H1 (cell line): ENCODE measurements around the gene BROX. TPM values are rescaled to one million over a fixed set of nuclear protein-coding genes. Genes with fewer than 3 reads are reported as not detected.

Experiments used
- CTCF ChIA-PET: fragments of 300-600 bp; sonication (Branson Sonifier 250); formaldehyde crosslinking; loops from one replicate; lab custom pipeline; 2021; ENCODE audit not compliant: partially characterized antibody; lab: Charles Lee
- POLR2A ChIA-PET: fragments of 300-600 bp; sonication (Branson Sonifier 250); formaldehyde crosslinking; loops from one replicate; lab custom pipeline; 2021; ENCODE audit warnings: inconsistent platforms; ENCODE audit not compliant: partially characterized antibody; lab: Charles Lee
- DNase-seq, 2 experiments: peaks; one replicate each; pipeline versions ENCODE4 v3.0.0 to v3.0.0-alpha.2; 2010 to 2022; ENCODE audit warnings: low spot score in 2 of 2, low read depth in 1 of 2, mixed read lengths in 1 of 2
- FAIRE-seq: peaks from 2 replicates; lab custom pipeline; 2011; peaks lifted over from hg19 to GRCh38; lab: Jason Lieb, UNC
- H2AFZ ChIP-seq: 2 replicates; pipeline ENCODE4 v1.8.1; 2012; ENCODE audit warnings: low read length, inconsistent platforms
- H2AK5ac ChIP-seq: 2 replicates; pipeline ENCODE4 v1.6.1; 2013; ENCODE audit warnings: low read depth, low read length
- H2BK120ac ChIP-seq: replicated peaks from 2 replicates; pipeline ENCODE3; 2013; ENCODE audit warnings: low read depth, low read length, inconsistent platforms
- H2BK12ac ChIP-seq: 2 replicates; pipeline ENCODE4 v1.6.1; 2013; ENCODE audit warnings: low read depth, low read length
- H2BK15ac ChIP-seq: 2 replicates; pipeline ENCODE4 v1.6.1; 2013; ENCODE audit warnings: low read length
- H2BK20ac ChIP-seq: 2 replicates; pipeline ENCODE4 v1.6.1; 2013; ENCODE audit warnings: low read length
- H2BK5ac ChIP-seq: 2 replicates; pipeline ENCODE4 v1.6.1; 2013; ENCODE audit warnings: low read depth, low read length
- H3K14ac ChIP-seq: 2 replicates; pipeline ENCODE4 v1.6.1; 2013; ENCODE audit warnings: inconsistent platforms; ENCODE audit not compliant: insufficient read length
- H3K18ac ChIP-seq: 2 replicates; pipeline ENCODE4 v1.6.1; 2013; ENCODE audit warnings: low read length; ENCODE audit errors: extremely low read depth
- H3K23ac ChIP-seq: 2 replicates; pipeline ENCODE4 v1.6.1; 2013; ENCODE audit warnings: inconsistent platforms; ENCODE audit not compliant: insufficient read length
- H3K23me2 ChIP-seq: 2 replicates; pipeline ENCODE4 v1.6.1; 2013; ENCODE audit warnings: low read depth, low read length
- H3K27ac ChIP-seq: 2 replicates; pipeline ENCODE4 v1.6.1; 2011; ENCODE audit warnings: low read depth, low read length, inconsistent platforms
- H3K27me3 ChIP-seq, 4 experiments: replicated peaks in 1 of 4; 1 replicate in 1 of 4; 2 replicates in 3 of 4; pipeline versions ENCODE4 v1.6.1 to v1.8.1; 2011 to 2013; ENCODE audit warnings: low read length in 3 of 4, mild to moderate bottlenecking in 3 of 4, inconsistent platforms in 2 of 4, mixed read lengths in 2 of 4, moderate library complexity in 1 of 4; ENCODE audit not compliant: control insufficient read depth in 3 of 4, insufficient read depth in 3 of 4; ENCODE audit errors: extremely low read depth in 1 of 4
- H3K36me3 ChIP-seq, 4 experiments: 2 replicates each; pipeline versions ENCODE4 v1.6.1 to v1.8.1; 2011 to 2013; ENCODE audit warnings: mild to moderate bottlenecking in 4 of 4, low read length in 3 of 4, moderate library complexity in 2 of 4, control low read depth in 1 of 4, inconsistent platforms in 1 of 4; ENCODE audit not compliant: insufficient read depth in 4 of 4, control insufficient read depth in 2 of 4
- H3K4ac ChIP-seq: replicated peaks from 2 replicates; pipeline ENCODE3; 2013; ENCODE audit warnings: low read length, low read depth, mixed read lengths, inconsistent platforms; ENCODE audit not compliant: insufficient read length
- H3K4me1 ChIP-seq, 4 experiments: replicated peaks in 1 of 4; 1 replicate in 1 of 4; 2 replicates in 3 of 4; pipeline versions ENCODE4 v1.6.1 to v1.8.1; 2011 to 2013; ENCODE audit warnings: low read length in 3 of 4, inconsistent platforms in 2 of 4, mixed read lengths in 1 of 4; ENCODE audit not compliant: insufficient read depth in 4 of 4, control insufficient read depth in 3 of 4
- H3K4me2 ChIP-seq, 2 experiments: 2 replicates each; pipeline versions ENCODE4 v1.6.1 to v1.8.1; 2011 to 2013; ENCODE audit warnings: low read depth in 2 of 2, low read length in 2 of 2, control low read depth in 1 of 2, inconsistent platforms in 1 of 2, mild to moderate bottlenecking in 1 of 2; ENCODE audit not compliant: insufficient read depth in 1 of 2
- H3K4me3 ChIP-seq, 4 experiments: fragments of 200-600, 300-600 bp in 1 of 4; sonication (generic), shearing (Covaris generic), sonication (Bioruptor Twin) in 1 of 4; 2 replicates each; pipeline versions ENCODE4 v1.5.1 to v1.8.1; 2011 to 2016; ENCODE audit warnings: low read length in 4 of 4, low read depth in 3 of 4, control low read depth in 2 of 4, inconsistent platforms in 2 of 4, mild to moderate bottlenecking in 2 of 4, mixed read lengths in 1 of 4, moderate library complexity in 1 of 4; ENCODE audit not compliant: insufficient read depth in 2 of 4; ENCODE audit errors: extremely low read depth in 1 of 4
- H3K56ac ChIP-seq: replicated peaks from 2 replicates; pipeline ENCODE3; 2013; ENCODE audit warnings: low read depth, mild to moderate bottlenecking, mixed read lengths, low read length, inconsistent platforms; ENCODE audit not compliant: insufficient read length
- H3K79me1 ChIP-seq: 2 replicates; pipeline ENCODE4 v1.6.1; 2013; ENCODE audit warnings: low read depth, low read length, control low read depth
- H3K79me2 ChIP-seq, 2 experiments: 2 replicates each; pipeline versions ENCODE4 v1.6.1 to v1.8.1; 2012 to 2013; ENCODE audit warnings: low read length in 2 of 2, mild to moderate bottlenecking in 2 of 2, inconsistent platforms in 1 of 2; ENCODE audit not compliant: insufficient read depth in 2 of 2, control insufficient read depth in 1 of 2
- H3K9ac ChIP-seq, 4 experiments: replicated peaks in 1 of 4; 1 replicate in 1 of 4; 2 replicates in 3 of 4; pipeline versions ENCODE4 v1.6.1 to v1.8.1; 2011 to 2013; ENCODE audit warnings: low read depth in 3 of 4, low read length in 3 of 4, control low read depth in 2 of 4, mild to moderate bottlenecking in 2 of 4, moderate library complexity in 2 of 4, inconsistent platforms in 1 of 4; ENCODE audit errors: extremely low read depth in 1 of 4
- H3K9me3 ChIP-seq, 2 experiments: 2 replicates each; pipeline versions ENCODE4 v1.6.1 to v1.8.1; 2012 to 2013; ENCODE audit warnings: mild to moderate bottlenecking in 2 of 2, moderate library complexity in 2 of 2, control low read depth in 1 of 2, inconsistent platforms in 1 of 2, low read depth in 1 of 2, low read length in 1 of 2, mixed read lengths in 1 of 2; ENCODE audit not compliant: insufficient read depth in 2 of 2
- H4K20me1 ChIP-seq, 2 experiments: replicated peaks in 1 of 2; 2 replicates each; pipeline versions ENCODE3 to v1.8.1; 2011 to 2013; ENCODE audit warnings: inconsistent platforms in 2 of 2, low read length in 2 of 2, mild to moderate bottlenecking in 1 of 2; ENCODE audit not compliant: insufficient read depth in 2 of 2, control insufficient read depth in 1 of 2
- H4K5ac ChIP-seq: 2 replicates; pipeline ENCODE4 v1.6.1; 2013; ENCODE audit warnings: low read length, low read depth, mixed read lengths, inconsistent platforms; ENCODE audit not compliant: insufficient read length
- H4K8ac ChIP-seq: 2 replicates; pipeline ENCODE4 v1.8.0; 2013; ENCODE audit warnings: mild to moderate bottlenecking, moderate library complexity, low read length, inconsistent platforms; ENCODE audit not compliant: insufficient read depth; ENCODE audit errors: extremely low read depth
- H4K91ac ChIP-seq: replicated peaks from 2 replicates; pipeline ENCODE3; 2013; ENCODE audit warnings: low read length, mixed read lengths, inconsistent platforms; ENCODE audit not compliant: insufficient read length
- GTF2F1 ChIP-seq: IDR thresholded peaks from 2 replicates; pipeline ENCODE4 v1.6.1; 2012; ENCODE audit warnings: low read depth, low read length, improper control_type of control experiment, borderline replicate concordance
- JUN ChIP-seq: IDR thresholded peaks from 2 replicates; pipeline ENCODE4 v1.6.1; 2011; ENCODE audit warnings: low read depth, mild to moderate bottlenecking, improper control_type of control experiment, low read length
- TBP ChIP-seq: IDR thresholded peaks from 2 replicates; pipeline ENCODE4 v1.6.1; 2011; ENCODE audit warnings: low read depth, low read length, improper control_type of control experiment
- YY1 ChIP-seq: IDR thresholded peaks from 2 replicates; pipeline ENCODE4 v1.6.1; 2011; ENCODE audit warnings: low read depth, mild to moderate bottlenecking, low read length
- WGBS, 2 experiments: shearing (Covaris generic) in 1 of 2; methylation state at CpG; one replicate each; pipeline versions ENCODE4 v1.1.6 to v1.1.7; 2013 to 2015; ENCODE audit warnings: low lambda C conversion rate in 2 of 2, mixed read lengths in 2 of 2, inconsistent platforms in 1 of 2, low coverage in 1 of 2, missing lambda C conversion rate in 1 of 2; ENCODE audit not compliant: insufficient replicate concordance in 2 of 2, insufficient coverage in 1 of 2, insufficient read length in 1 of 2; ENCODE audit errors: extremely low coverage in 1 of 2, missing lambda C conversion rate in 1 of 2; 5-methylcytosine and 5-hydroxymethylcytosine counted together
- long read RNA-seq, 2 experiments: library from RNA in 1 of 2; library from capped mRNA in 1 of 2; stranded (forward); transcript quantifications; one replicate each; pipeline ENCODE4 v2.0.0, GENCODE V29; 2021; ENCODE audit warnings: inconsistent platforms in 1 of 2
- polyA minus RNA-seq, 3 experiments: library from RNA; depleted of rRNA, polyadenylated mRNA; stranded (reverse); fragments of >200 nt; gene quantifications; 1 replicate in 2 of 3; 2 replicates in 1 of 3; pipeline ENCODE4 v1.2.3, GENCODE V29; 2011
- polyA plus RNA-seq, 7 experiments: library from polyadenylated mRNA; depleted of rRNA in 3 of 7; stranded (reverse) in 5 of 7; unstranded in 2 of 7; fragments of >200 nt in 5 of 7; fragments of 200-250 nt in 2 of 7; gene quantifications; 1 replicate in 5 of 7; 2 replicates in 1 of 7; 4 replicates in 1 of 7; pipeline versions ENCODE4 v1.2.1 to v1.2.3, GENCODE V29; 2011 to 2013; ENCODE audit warnings: missing spikeins in 2 of 7, mixed read lengths in 2 of 7
- total RNA-seq: library from RNA; stranded (reverse); fragmentation: NEBNext Ultra II Directional; extraction: Animal tissue kit (Norgen Biotek cat#: 25700); gene quantifications from 2 replicates; pipeline ENCODE4 v1.2.1, GENCODE V29; 2021
- TF ChIP-seq, protein P1 (sequence below): IDR thresholded peaks from 2 replicates; pipeline ENCODE4 v1.6.1; 2011; ENCODE audit warnings: low read depth, mild to moderate bottlenecking, low read length; ENCODE audit not compliant: insufficient read depth

Gene BROX, protein sequence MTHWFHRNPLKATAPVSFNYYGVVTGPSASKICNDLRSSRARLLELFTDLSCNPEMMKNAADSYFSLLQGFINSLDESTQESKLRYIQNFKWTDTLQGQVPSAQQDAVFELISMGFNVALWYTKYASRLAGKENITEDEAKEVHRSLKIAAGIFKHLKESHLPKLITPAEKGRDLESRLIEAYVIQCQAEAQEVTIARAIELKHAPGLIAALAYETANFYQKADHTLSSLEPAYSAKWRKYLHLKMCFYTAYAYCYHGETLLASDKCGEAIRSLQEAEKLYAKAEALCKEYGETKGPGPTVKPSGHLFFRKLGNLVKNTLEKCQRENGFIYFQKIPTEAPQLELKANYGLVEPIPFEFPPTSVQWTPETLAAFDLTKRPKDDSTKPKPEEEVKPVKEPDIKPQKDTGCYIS
- 26.7 and 28.5 TPM in 2 replicates for total RNA-seq
- 2.3 and 3.8 TPM in 2 replicates for polyA plus RNA-seq (2011; rRNA removed)
- 3.5 TPM for polyA plus RNA-seq (2011; cell fraction: cytosol; rRNA removed)
- 1.7 TPM for polyA plus RNA-seq (2011; cell fraction: nucleus; rRNA removed)
- 10.0 to 15.1 TPM (median 11.7 TPM) in 4 replicates for polyA plus RNA-seq (2012, experiment 1 of 2)
- polyA plus RNA-seq (2012, experiment 2 of 2) = 3.0 TPM
- polyA plus RNA-seq (2013, experiment 1 of 2) = 14.7 TPM
- 13.9 TPM for polyA plus RNA-seq (2013, experiment 2 of 2)
- polyA minus RNA-seq (2011; rRNA and poly(A)+ RNA removed) = 3.7 and 5.2 TPM in 2 replicates
- 6.6 TPM for polyA minus RNA-seq (2011; cell fraction: cytosol; rRNA and poly(A)+ RNA removed)
- 2.7 TPM for polyA minus RNA-seq (2011; cell fraction: nucleus; rRNA and poly(A)+ RNA removed)
- long read RNA-seq, experiment 1, full-length matches to known transcripts = 5 of 13 reads
- long read RNA-seq, experiment 1, partial matches to known transcripts = 2 of 13 reads
- long read RNA-seq, experiment 1, other reads (novel, unspliced or antisense) = 6 of 13 reads
- long read RNA-seq, experiment 2, full-length matches to known transcripts = 2 of 5 reads
- long read RNA-seq, experiment 2, partial matches to known transcripts = 0 of 5 reads
- long read RNA-seq, experiment 2, other reads (novel, unspliced or antisense) = 3 of 5 reads

DNA sequence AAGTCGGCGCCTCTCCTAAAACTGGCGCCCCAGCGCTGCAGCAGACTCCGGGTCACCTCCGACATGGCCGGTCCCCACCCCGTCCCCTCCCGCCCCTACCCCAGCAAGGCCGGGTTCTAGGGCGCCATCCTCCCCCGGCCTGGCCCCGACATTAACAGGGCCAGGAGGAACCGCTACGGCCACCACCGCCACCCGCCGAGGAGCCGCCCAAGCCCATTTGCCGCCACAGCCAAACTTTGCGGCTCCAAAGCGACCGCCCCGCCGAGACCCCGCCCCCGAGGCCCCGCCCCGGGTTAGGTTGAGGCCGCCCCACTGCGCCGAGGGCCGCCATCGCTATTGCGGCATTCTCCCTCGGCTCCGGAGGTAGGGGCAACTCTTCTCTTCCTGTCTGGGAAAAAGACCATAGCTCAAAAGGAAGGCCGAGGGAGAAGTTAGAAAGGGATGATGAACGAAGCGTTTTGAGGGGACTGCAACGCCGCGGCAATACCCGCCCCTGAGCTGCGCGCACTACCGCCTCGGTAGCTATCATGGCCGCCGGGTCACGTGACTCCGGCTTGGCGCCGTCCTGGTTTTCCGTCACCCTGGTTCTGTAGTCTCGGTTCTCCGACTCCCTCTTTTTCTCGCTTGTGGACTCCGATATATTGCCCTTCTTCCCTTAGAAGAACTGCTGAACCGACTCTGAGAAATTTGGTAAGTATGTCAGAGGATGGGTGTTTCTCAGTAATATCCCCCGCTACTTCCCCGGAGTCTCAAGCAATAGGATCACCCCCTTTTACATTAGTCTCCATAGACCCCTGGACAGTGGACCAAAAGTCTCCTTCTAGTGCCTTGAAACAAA, at the start of gene BROX, which contains the start of gene AIDA:
Gene BROX (plus strand): TSS at position 312 of the 838 bp plus-strand sequence. CDS start 3,136 bp downstream, outside the sequence.
Gene AIDA (minus strand): TSS at position 239 of the 838 bp plus-strand sequence. CDS start 174 bp downstream, at position 65.
- Histone ChIP-seq H3K56ac (peak within 1 kb of the TSS; percentile 98), H3K4me1 (no peaks in the 10 kb centered on the region), H2AFZ (peak within 1 kb of the TSS; percentile 88), H2BK5ac (peak within 1 kb of the TSS; percentile 99), H3K27me3 (no peaks in the 10 kb centered on the region), H3K4me3 (peak within 1 kb of the TSS; percentile 76 to 99 (median 94)), H3K23ac (no peak within 1 kb of the TSS), H3K4me2 (peak within 1 kb of the TSS; percentile 85 to 91), H3K27ac (peak within 1 kb of the TSS; percentile 99), H3K23me2 (peaks cover 6% of the 10 kb centered on the region), H2BK12ac (peak within 1 kb of the TSS; percentile 84; the same call in 1 of the 2 replicates), H2BK20ac (peak within 1 kb of the TSS; percentile 72; the same call in 1 of the 2 replicates), H3K79me1 (peaks cover 3% of the 10 kb centered on the region), H2BK15ac (peak within 1 kb of the TSS; percentile 88), H4K8ac (peak within 1 kb of the TSS; percentile 99), H3K14ac (no peak within 1 kb of the TSS), H3K9ac (peak within 1 kb of the TSS; percentile 64 to 98 (median 92)), H3K9me3 (no peaks in the 10 kb centered on the region), H4K20me1 (no peaks in the 10 kb centered on the region), H3K36me3 (peaks cover 0 to 9% (median 2%) of the 10 kb centered on the region in 4 experiments; a peak in 3 of 8 replicates), H2AK5ac (no peak within 1 kb of the TSS), H3K18ac (peak within 1 kb of the TSS; percentile 94), H4K5ac (peak within 1 kb of the TSS; percentile 99), H3K4ac (peak within 1 kb of the TSS; percentile 72), H4K91ac (peak within 1 kb of the TSS; percentile 85), H3K79me2 (peaks cover 5 to 46% of the 10 kb centered on the region in 2 experiments; a peak in 3 of 4 replicates), H2BK120ac (peak within 1 kb of the TSS; percentile 88)
- POLR2A ChIA-PET = interaction anchor here (0.8 to 1.2 kb wide), 5 partner anchors 15 to 417 kb away, joined by 3 to 5 read pairs (median 3); partner anchors contain the start of gene TAF1A
- DNase-seq (peak in 1 of 2 experiments; percentile 99), FAIRE-seq (no peak)
- 1% methylated on average over 45 of the region's 62 CpGs; no CpG with 5 or more reads in 1 of the 2 experiments for WGBS, 2 experiments
- CTCF ChIA-PET = interaction anchor here (1.0 to 1.3 kb wide), 2 partner anchors 68 to 421 kb away, joined by 4 to 6 read pairs; no protein-coding TSS in a partner anchor
- TF ChIP-seq, protein P1, sequence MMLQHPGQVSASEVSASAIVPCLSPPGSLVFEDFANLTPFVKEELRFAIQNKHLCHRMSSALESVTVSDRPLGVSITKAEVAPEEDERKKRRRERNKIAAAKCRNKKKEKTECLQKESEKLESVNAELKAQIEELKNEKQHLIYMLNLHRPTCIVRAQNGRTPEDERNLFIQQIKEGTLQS = peak; percentile 86
- peak; percentile 100 for TF ChIP-seq YY1
- TF ChIP-seq TBP = peak; percentile 5
- no peak for TF ChIP-seq JUN
- TF ChIP-seq GTF2F1 = peak; percentile 79; the same call in 1 of the 2 replicates
